NOMO-1 treated with dmso at 0.1 percent for 144 hours (cell line): Measurements from ENCODE around the gene CEP128.

ENCODE experiments used
- DNase-seq: peaks from one replicate; lab custom pipeline; 2025; ENCODE audit not compliant: unreplicated experiment; lab: John Stamatoyannopoulos, UW

The CEP128 gene

GRCh38 chr14:80906336-80906735 lies 35.2 kb downstream of the CEP128 start:
- no peak for DNase-seq

GRCh38 chr14:80902608-80903007 lies 38.9 kb downstream of the CEP128 start:
- no peak for DNase-seq

- DNase-seq = no peak
These were observed 39.7 kb downstream of the CEP128 start for GRCh38 chr14:80901822-80902221.

GRCh38 chr14:80901260-80901659 lies 40.3 kb downstream of the CEP128 start:
- no peak for DNase-seq

- DNase-seq = no peak
These were observed 68.9 kb downstream of the CEP128 start for GRCh38 chr14:80872645-80873044.

- DNase-seq = no peak
These were observed 73.3 kb downstream of the CEP128 start for GRCh38 chr14:80868260-80868659.

GRCh38 chr14:80867798-80868197 lies 73.7 kb downstream of the CEP128 start:
- no peak for DNase-seq

GRCh38 chr14:80867091-80867490 lies 74.4 kb downstream of the CEP128 start:
- no peak for DNase-seq

- no peak for DNase-seq
These were observed 76.0 kb downstream of the CEP128 start for GRCh38 chr14:80865565-80865964.

- no peak for DNase-seq
These were observed 78.6 kb downstream of the CEP128 start for GRCh38 chr14:80862983-80863382.

GRCh38 chr14:80862541-80862940 lies 79.0 kb downstream of the CEP128 start:
- no peak for DNase-seq

- DNase-seq = no peak
These were observed 91.2 kb downstream of the CEP128 start for GRCh38 chr14:80850197-80850814.

GRCh38 chr14:80847070-80847469 lies 94.5 kb downstream of the CEP128 start:
- no peak for DNase-seq

GRCh38 chr14:80845856-80846255 lies 95.7 kb downstream of the CEP128 start:
- no peak for DNase-seq

- DNase-seq = no peak
These were observed 96.7 kb downstream of the CEP128 start for GRCh38 chr14:80844872-80845271.

GRCh38 chr14:80839743-80840142 lies 101.8 kb downstream of the CEP128 start:
- DNase-seq = no peak

- DNase-seq = no peak
These were observed 131.9 kb downstream of the CEP128 start for GRCh38 chr14:80809663-80810062.

GRCh38 chr14:80805136-80805535 lies 136.4 kb downstream of the CEP128 start:
- no peak for DNase-seq

GRCh38 chr14:80798878-80799277 lies 142.7 kb downstream of the CEP128 start:
- no peak for DNase-seq

GRCh38 chr14:80798211-80798610 lies 143.3 kb downstream of the CEP128 start:
- DNase-seq = no peak

- no peak for DNase-seq
These were observed 148.8 kb downstream of the CEP128 start for GRCh38 chr14:80792771-80793170.

GRCh38 chr14:80787876-80788275 lies 153.7 kb downstream of the CEP128 start:
- DNase-seq = no peak

GRCh38 chr14:80784820-80785219 lies 156.7 kb downstream of the CEP128 start:
- DNase-seq = no peak
